Kasumi-1 (cell line): ENCODE measurements around the gene KCND1.

Experiments used
- DNase-seq, 2 experiments: peaks; one replicate each; lab custom pipeline; 2025; lab: John Stamatoyannopoulos, UW

Gene KCND1

GRCh38 chrX:48937054-48937907 is 34.4 kb downstream of the KCND1 start:
- DNase-seq: peak; percentile 31 to 36

- no peak for DNase-seq
Measured at GRCh38 chrX:48936429-48937053, 35.1 kb downstream of the KCND1 start.

- DNase-seq: no peak
Measured at GRCh38 chrX:48935301-48935670, 36.4 kb downstream of the KCND1 start.

GRCh38 chrX:48934581-48935300 is 36.9 kb downstream of the KCND1 start:
- no peak for DNase-seq

GRCh38 chrX:48933757-48934156 is 37.9 kb downstream of the KCND1 start:
- no peak for DNase-seq

GRCh38 chrX:48927736-48928382 is 43.8 kb downstream of the KCND1 start:
- DNase-seq: no peak

GRCh38 chrX:48927123-48927522 is 44.5 kb downstream of the KCND1 start:
- no peak for DNase-seq

GRCh38 chrX:48924270-48924669 is 47.4 kb downstream of the KCND1 start:
- DNase-seq: no peak

- no peak for DNase-seq
Measured at GRCh38 chrX:48923771-48924170, 47.9 kb downstream of the KCND1 start.

GRCh38 chrX:48920718-48921104 is 50.9 kb downstream of the KCND1 start:
- no peak for DNase-seq

- no peak for DNase-seq
Measured at GRCh38 chrX:48919947-48920717, 51.5 kb downstream of the KCND1 start.

GRCh38 chrX:48919360-48919841 is 52.2 kb downstream of the KCND1 start:
- DNase-seq: no peak

- DNase-seq: peak; percentile 92
Measured at GRCh38 chrX:48918643-48919340, 52.9 kb downstream of the KCND1 start, which contains the start of gene PIM2. TSS of gene PIM2 (minus strand) at chrX:48919024. CDS start at chrX:48918834, 190 bp downstream.

- DNase-seq: no peak
Measured at GRCh38 chrX:48918301-48918642, 53.4 kb downstream of the KCND1 start.

- DNase-seq: peak; percentile 81 to 83
Measured at GRCh38 chrX:48917139-48918001, 54.3 kb downstream of the KCND1 start.

GRCh38 chrX:48914593-48915493 is 56.8 kb downstream of the KCND1 start:
- no peak for DNase-seq

- DNase-seq: no peak
Measured at GRCh38 chrX:48913605-48914366, 57.9 kb downstream of the KCND1 start.
